Prostate gland (tissue), 2 donors: ENCODE data around the gene MAFG.

ENCODE experiments used
- POLR2A ChIP-seq: fragments of 450-650 bp; IDR thresholded peaks from one replicate; pipeline ENCODE4 v1.6.1; 2016; ENCODE audit warnings: antibody characterized with exemption, mild to moderate bottlenecking
- TF ChIP-seq, protein P1 (sequence below), 4 experiments: fragments of 200-600 bp in 2 of 4; fragments of 450-650 bp in 2 of 4; sonication (generic) in 2 of 4; IDR thresholded peaks; 1 replicate in 3 of 4; 2 replicates in 1 of 4; pipeline ENCODE4 v1.5.1; 2016 to 2019; ENCODE audit warnings: antibody characterized with exemption in 4 of 4, mild to moderate bottlenecking in 2 of 4, moderate library complexity in 2 of 4

DNA sequence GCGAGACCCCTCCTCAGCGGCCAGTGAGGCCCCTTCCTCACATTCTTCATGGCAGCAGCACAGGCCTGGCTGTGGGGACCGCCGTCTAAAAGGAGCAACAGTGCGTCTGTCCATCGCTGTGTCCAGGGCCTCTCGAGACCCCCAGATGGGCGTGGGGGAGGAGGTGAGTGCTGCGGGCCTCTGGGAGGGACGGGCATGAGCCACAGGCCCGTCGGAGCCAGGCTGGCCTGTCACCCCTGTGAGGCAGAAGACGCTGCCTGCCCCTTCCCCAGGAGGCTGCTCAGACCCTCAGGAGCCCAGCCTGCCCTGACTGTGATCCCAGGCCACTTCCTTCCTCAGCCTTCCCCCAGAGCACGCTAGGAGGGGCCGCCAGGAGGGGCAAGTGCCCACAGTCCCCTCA lies 11.7 kb upstream of the MAFG start:
- TF ChIP-seq POLR2A = no peak
- TF ChIP-seq, protein P1, sequence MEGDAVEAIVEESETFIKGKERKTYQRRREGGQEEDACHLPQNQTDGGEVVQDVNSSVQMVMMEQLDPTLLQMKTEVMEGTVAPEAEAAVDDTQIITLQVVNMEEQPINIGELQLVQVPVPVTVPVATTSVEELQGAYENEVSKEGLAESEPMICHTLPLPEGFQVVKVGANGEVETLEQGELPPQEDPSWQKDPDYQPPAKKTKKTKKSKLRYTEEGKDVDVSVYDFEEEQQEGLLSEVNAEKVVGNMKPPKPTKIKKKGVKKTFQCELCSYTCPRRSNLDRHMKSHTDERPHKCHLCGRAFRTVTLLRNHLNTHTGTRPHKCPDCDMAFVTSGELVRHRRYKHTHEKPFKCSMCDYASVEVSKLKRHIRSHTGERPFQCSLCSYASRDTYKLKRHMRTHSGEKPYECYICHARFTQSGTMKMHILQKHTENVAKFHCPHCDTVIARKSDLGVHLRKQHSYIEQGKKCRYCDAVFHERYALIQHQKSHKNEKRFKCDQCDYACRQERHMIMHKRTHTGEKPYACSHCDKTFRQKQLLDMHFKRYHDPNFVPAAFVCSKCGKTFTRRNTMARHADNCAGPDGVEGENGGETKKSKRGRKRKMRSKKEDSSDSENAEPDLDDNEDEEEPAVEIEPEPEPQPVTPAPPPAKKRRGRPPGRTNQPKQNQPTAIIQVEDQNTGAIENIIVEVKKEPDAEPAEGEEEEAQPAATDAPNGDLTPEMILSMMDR (IDR thresholded peaks at IDR 0.05) = no peak
